Naive thymus-derived CD4-positive, alpha-beta T cell (primary cell): ENCODE data around the gene PTPRM. TPM values are rescaled to one million over a fixed set of nuclear protein-coding genes. Genes with fewer than 3 reads are reported as not detected.

Experiments
- ATAC-seq: fragments of 150-1000 bp; cut with Tn5 transposase; 2 replicates; pipeline ENCODE4 v1.10.0; 2021; ENCODE audit warnings: mild to moderate bottlenecking, moderate library complexity
- CTCF ChIA-PET: fragments of 350-600 bp; sonication (Branson Sonifier 250); formaldehyde crosslinking; loops from one replicate; lab custom pipeline; 2021; ENCODE audit warnings: antibody characterized with exemption; lab: Charles Lee
- POLR2A ChIA-PET: fragments of 350-600 bp; sonication (Branson Sonifier 250); formaldehyde crosslinking; loops from one replicate; lab custom pipeline; 2021; ENCODE audit warnings: antibody characterized with exemption, inconsistent platforms; lab: Charles Lee
- DNase-seq, 9 donors: peaks; one replicate each; pipeline versions ENCODE4 v3.0.0 to v3.0.0-alpha.2; 2020 to 2022; ENCODE audit warnings: mixed read lengths in 1 of 9
- H3K27ac ChIP-seq: one replicate; pipeline ENCODE4 v1.7.0; 2013; ENCODE audit warnings: mild to moderate bottlenecking, low read depth, low read length, moderate library complexity
- H3K27me3 ChIP-seq, 2 donors: one replicate each; pipeline ENCODE4 v1.7.0; 2013; ENCODE audit warnings: low read length in 2 of 2, mild to moderate bottlenecking in 2 of 2, moderate library complexity in 2 of 2; ENCODE audit not compliant: control insufficient read depth in 2 of 2, insufficient read depth in 2 of 2
- H3K36me3 ChIP-seq, 3 experiments: 1 replicate in 2 of 3; 2 replicates in 1 of 3; pipeline ENCODE4 v1.7.0; 2013; ENCODE audit warnings: low read length in 3 of 3, mild to moderate bottlenecking in 3 of 3, moderate library complexity in 1 of 3; ENCODE audit not compliant: insufficient read depth in 3 of 3, control insufficient read depth in 2 of 3
- H3K4me1 ChIP-seq, 2 donors: one replicate each; pipeline ENCODE4 v1.7.0; 2013; ENCODE audit warnings: low read length in 2 of 2, mild to moderate bottlenecking in 2 of 2, moderate library complexity in 1 of 2; ENCODE audit not compliant: control insufficient read depth in 2 of 2, insufficient read depth in 2 of 2
- H3K4me3 ChIP-seq: 2 replicates; pipeline ENCODE4 v1.7.0; 2013; ENCODE audit warnings: mild to moderate bottlenecking, low read length
- H3K9me3 ChIP-seq, 3 experiments: 1 replicate in 2 of 3; 2 replicates in 1 of 3; pipeline ENCODE4 v1.7.0; 2013; ENCODE audit warnings: low read length in 3 of 3; ENCODE audit not compliant: control insufficient read depth in 2 of 3
- H3K27ac Mint-ChIP-seq, 9 donors: one replicate each; pipeline ENCODE4 v1.8.0; 2020 to 2022; ENCODE audit warnings: mixed read lengths in 9 of 9, mild to moderate bottlenecking in 8 of 9, moderate library complexity in 5 of 9, inconsistent platforms in 2 of 9
- H3K27me3 Mint-ChIP-seq, 5 donors: one replicate each; pipeline ENCODE4 v1.8.0; 2021 to 2022; ENCODE audit warnings: mixed read lengths in 5 of 5, mild to moderate bottlenecking in 1 of 5
- H3K36me3 Mint-ChIP-seq, 5 donors: one replicate each; pipeline ENCODE4 v1.8.0; 2020 to 2022; ENCODE audit warnings: mixed read lengths in 5 of 5, mild to moderate bottlenecking in 3 of 5, inconsistent platforms in 1 of 5
- H3K4me1 Mint-ChIP-seq, 7 donors: one replicate each; pipeline ENCODE4 v1.8.0; 2020 to 2022; ENCODE audit warnings: mixed read lengths in 7 of 7, mild to moderate bottlenecking in 3 of 7, inconsistent platforms in 1 of 7
- H3K4me3 Mint-ChIP-seq, 10 donors: one replicate each; pipeline ENCODE4 v1.8.0; 2020 to 2022; ENCODE audit warnings: mild to moderate bottlenecking in 10 of 10, mixed read lengths in 10 of 10, moderate library complexity in 6 of 10, inconsistent platforms in 2 of 10
- H3K9me3 Mint-ChIP-seq, 11 donors: one replicate each; pipeline ENCODE4 v1.8.0; 2020 to 2022; ENCODE audit warnings: mixed read lengths in 11 of 11, mild to moderate bottlenecking in 4 of 11, inconsistent platforms in 1 of 11, moderate library complexity in 1 of 11
- intact Hi-C, 2 donors: fragments of 100-400 bp; cut with micrococcal nuclease; formaldehyde crosslinking; loops; one replicate each; pipeline ENCODE4 v1.15.1; 2023
- polyA plus RNA-seq, 2 donors: library from polyadenylated mRNA; unstranded; fragments of 300-500 nt; fragmentation: Illumina TruSeq; gene quantifications; one replicate each; pipeline ENCODE4 v1.2.3, GENCODE V29; 2021
- total RNA-seq, 6 experiments: library from RNA in 5 of 6; stranded (reverse) in 5 of 6; gene quantifications; 1 replicate in 5 of 6; 2 replicates in 1 of 6; pipeline ENCODE4 v1.2.3 and lab custom pipeline; 2021 to 2026

The PTPRM gene
- total and polyA plus RNA-seq, 7 experiments from 2014 or later: 3.8 to 21.2 (median 8.4) TPM

DNA sequence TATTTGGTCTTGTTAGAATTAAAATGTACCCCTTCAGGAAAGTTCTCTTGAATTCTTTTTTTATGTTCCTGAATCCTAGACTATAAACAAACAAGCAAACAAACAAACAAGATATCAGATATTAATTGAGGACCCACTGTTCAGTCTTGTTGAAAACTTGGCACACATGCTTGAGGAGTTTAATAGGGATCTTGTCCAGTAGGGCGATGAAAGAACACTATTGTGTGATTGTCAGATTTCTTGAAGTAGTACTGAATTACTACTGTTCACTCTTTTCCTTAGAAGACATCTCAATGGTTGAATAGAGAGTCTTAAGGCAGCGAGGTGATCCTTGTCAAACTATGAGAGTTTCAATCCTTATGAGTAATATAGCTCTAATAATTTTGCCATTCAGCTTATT lies 130.2 kb downstream of the PTPRM start:
- no peak overlapping the region for H3K27ac ChIP-seq
- no peaks in the 10 kb centered on the region for H3K27me3 ChIP-seq
- no peak overlapping the region for H3K4me3 ChIP-seq
- POLR2A ChIA-PET: no interaction called here
- no peak overlapping the region for H3K27ac Mint-ChIP-seq
- H3K4me1 Mint-ChIP-seq: no peaks in the 10 kb centered on the region
- H3K36me3 Mint-ChIP-seq: no peaks in the 10 kb centered on the region
- no peak for DNase-seq
- CTCF ChIA-PET: no interaction called here
- H3K9me3 ChIP-seq: no peaks in the 10 kb centered on the region
- peaks cover 0 to 8% (median 3%) of the 10 kb centered on the region in 11 donors for H3K9me3 Mint-ChIP-seq
- H3K36me3 ChIP-seq: no peaks in the 10 kb centered on the region
- intact Hi-C loops: no loop called here
- no peaks in the 10 kb centered on the region for H3K27me3 Mint-ChIP-seq
- H3K4me3 Mint-ChIP-seq: no peak overlapping the region
- ATAC-seq: no peak
- H3K4me1 ChIP-seq: no peaks in the 10 kb centered on the region

DNA sequence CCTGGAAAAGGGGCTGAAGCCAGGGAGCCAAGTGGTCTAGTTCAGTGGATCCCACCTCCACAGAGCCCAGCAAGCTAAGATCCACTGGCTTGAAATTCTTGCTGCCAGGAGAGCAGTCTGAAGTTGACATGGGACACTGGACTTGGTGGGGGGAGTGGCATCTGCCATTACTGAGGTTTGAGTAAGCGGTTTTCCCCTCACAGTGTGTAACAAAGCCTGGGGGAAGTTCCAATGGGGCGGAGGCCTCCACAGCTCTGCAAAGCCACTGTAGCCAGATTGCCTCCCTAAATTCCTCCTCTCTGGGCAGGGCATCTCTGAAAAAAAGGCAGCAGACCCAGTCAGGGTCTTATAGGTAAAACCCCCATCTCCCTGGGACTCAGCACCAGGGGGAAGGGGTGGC lies 144.4 kb downstream of the PTPRM start:
- Mint-ChIP-seq H3K4me3 (no peak overlapping the region), H3K27me3 (no peaks in the 10 kb centered on the region), H3K9me3 (peaks cover 4 to 30% (median 12%) of the 10 kb centered on the region in 11 donors), H3K27ac (no peak overlapping the region), H3K36me3 (no peaks in the 10 kb centered on the region), H3K4me1 (peaks cover 0 to 2% (median 0%) of the 10 kb centered on the region in 7 donors)
- Histone ChIP-seq H3K27ac (no peak overlapping the region), H3K9me3 (no peaks in the 10 kb centered on the region), H3K4me3 (no peak overlapping the region), H3K27me3 (no peaks in the 10 kb centered on the region), H3K4me1 (no peaks in the 10 kb centered on the region), H3K36me3 (no peaks in the 10 kb centered on the region)
- DNase-seq: no peak
- intact Hi-C loops: no loop called here
- no peak for ATAC-seq
- ChIA-PET CTCF (no interaction called here), POLR2A (no interaction called here)

DNA sequence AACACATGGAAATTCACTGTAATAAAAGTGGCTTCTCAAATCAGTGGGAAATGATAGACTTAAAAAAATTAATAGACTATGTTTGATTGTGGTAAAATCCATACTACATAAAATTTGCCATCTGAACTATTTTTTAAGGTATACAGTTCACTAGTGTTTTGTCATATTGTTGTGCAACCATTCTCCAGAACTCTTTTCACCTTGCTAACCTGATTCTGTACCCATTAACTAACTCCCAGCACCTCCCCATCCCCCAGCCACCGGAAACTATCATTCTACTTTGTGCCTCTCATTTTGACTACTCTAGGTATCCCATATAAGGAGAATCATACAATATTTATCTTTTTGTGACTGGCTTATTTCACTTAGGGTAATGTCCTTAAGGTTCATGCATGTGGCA lies 153.3 kb downstream of the PTPRM start:
- H3K27me3 Mint-ChIP-seq: no peaks in the 10 kb centered on the region
- no peak for ATAC-seq
- Histone ChIP-seq H3K4me3 (no peak overlapping the region), H3K27me3 (no peaks in the 10 kb centered on the region), H3K9me3 (no peaks in the 10 kb centered on the region), H3K4me1 (no peaks in the 10 kb centered on the region), H3K36me3 (no peaks in the 10 kb centered on the region), H3K27ac (no peak overlapping the region)
- H3K9me3 Mint-ChIP-seq: peaks cover 0 to 9% (median 2%) of the 10 kb centered on the region in 11 donors
- ChIA-PET POLR2A (no interaction called here), CTCF (no interaction called here)
- H3K4me1 Mint-ChIP-seq: no peaks in the 10 kb centered on the region
- intact Hi-C loops: no loop called here
- no peak overlapping the region for H3K27ac Mint-ChIP-seq
- no peak overlapping the region for H3K4me3 Mint-ChIP-seq
- H3K36me3 Mint-ChIP-seq: peaks cover 0 to 3% (median 0%) of the 10 kb centered on the region in 5 donors
- no peak for DNase-seq

DNA sequence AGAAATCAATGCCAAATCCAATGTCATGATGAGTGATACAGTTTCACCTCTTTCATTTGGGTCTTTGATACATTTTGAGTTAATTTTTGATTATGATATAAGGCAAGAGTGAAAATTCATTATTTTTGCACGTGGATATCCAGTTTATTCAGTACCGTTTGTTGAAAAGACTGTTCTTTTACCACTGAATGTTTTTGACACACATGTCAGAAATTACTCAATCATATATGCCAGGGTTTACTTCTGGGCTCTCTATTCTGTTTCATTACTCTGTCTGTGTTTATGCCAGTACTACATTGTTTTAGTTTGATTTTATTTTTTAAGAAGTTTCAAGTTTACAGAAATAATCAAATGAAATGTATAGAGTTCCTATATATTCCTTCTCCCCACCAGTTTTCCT lies 154.4 kb downstream of the PTPRM start:
- Histone ChIP-seq H3K4me3 (no peak overlapping the region), H3K9me3 (no peaks in the 10 kb centered on the region), H3K4me1 (no peaks in the 10 kb centered on the region), H3K36me3 (no peaks in the 10 kb centered on the region), H3K27me3 (no peaks in the 10 kb centered on the region), H3K27ac (no peak overlapping the region)
- DNase-seq (no peak), ATAC-seq (no peak)
- CTCF ChIA-PET: no interaction called here
- peaks cover 0 to 9% (median 3%) of the 10 kb centered on the region in 11 donors for H3K9me3 Mint-ChIP-seq
- H3K27me3 Mint-ChIP-seq: no peaks in the 10 kb centered on the region
- peaks cover 0 to 3% (median 0%) of the 10 kb centered on the region in 5 donors for H3K36me3 Mint-ChIP-seq
- no peak overlapping the region for H3K27ac Mint-ChIP-seq
- intact Hi-C loops: no loop called here
- POLR2A ChIA-PET: no interaction called here
- H3K4me1 Mint-ChIP-seq: no peaks in the 10 kb centered on the region
- H3K4me3 Mint-ChIP-seq: no peak overlapping the region

DNA sequence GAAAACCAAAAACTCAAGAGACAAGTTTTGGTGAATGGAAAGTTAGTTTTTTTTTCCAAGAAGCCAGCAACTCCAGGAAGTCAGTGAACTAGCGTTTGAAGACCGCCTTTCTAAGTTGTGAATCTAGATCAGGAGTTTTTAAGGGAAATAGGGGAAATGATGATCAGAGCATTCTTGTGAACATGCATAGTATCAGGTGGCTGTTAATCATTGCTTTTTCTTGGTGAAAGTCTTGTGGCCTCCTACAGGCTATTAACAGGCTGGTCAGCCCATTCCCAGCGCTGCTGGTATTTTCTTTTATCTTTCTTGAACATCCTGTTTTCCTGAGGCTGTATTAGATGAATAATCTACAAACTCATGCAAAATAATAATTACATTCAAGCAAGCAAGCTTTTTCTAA lies 155.8 kb downstream of the PTPRM start:
- no peaks in the 10 kb centered on the region for H3K27me3 Mint-ChIP-seq
- Histone ChIP-seq H3K9me3 (no peaks in the 10 kb centered on the region), H3K36me3 (no peaks in the 10 kb centered on the region), H3K27me3 (no peaks in the 10 kb centered on the region), H3K4me1 (no peaks in the 10 kb centered on the region), H3K4me3 (no peak overlapping the region), H3K27ac (no peak overlapping the region)
- intact Hi-C loops: no loop called here
- CTCF ChIA-PET: no interaction called here
- DNase-seq (no peak), ATAC-seq (no peak)
- peaks cover 0 to 3% (median 0%) of the 10 kb centered on the region in 5 donors for H3K36me3 Mint-ChIP-seq
- H3K4me3 Mint-ChIP-seq: no peak overlapping the region
- POLR2A ChIA-PET: no interaction called here
- peaks cover 0 to 9% (median 2%) of the 10 kb centered on the region in 11 donors for H3K9me3 Mint-ChIP-seq
- H3K4me1 Mint-ChIP-seq: no peaks in the 10 kb centered on the region
- no peak overlapping the region for H3K27ac Mint-ChIP-seq

DNA sequence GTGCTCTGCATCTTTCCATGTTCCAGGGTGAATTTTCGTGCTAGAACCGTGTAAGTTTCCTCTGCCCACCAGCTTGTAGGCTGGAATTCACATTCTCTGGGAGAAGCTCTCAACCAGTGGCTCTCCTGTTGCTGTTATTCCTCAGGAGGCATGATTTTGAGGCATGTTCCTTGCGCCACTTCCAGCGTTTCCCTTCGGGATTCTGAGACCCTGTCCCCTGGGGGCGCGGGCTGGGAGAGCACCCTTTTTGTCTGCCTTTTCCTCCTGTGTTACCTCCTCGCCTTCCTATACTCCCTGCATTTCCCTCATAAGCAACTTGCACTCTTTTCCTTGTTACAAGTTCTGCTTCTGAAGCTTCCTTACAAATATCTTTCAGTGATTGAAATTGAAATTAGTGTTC lies 156.4 kb downstream of the PTPRM start:
- Histone ChIP-seq H3K4me1 (no peaks in the 10 kb centered on the region), H3K27ac (no peak overlapping the region), H3K27me3 (no peaks in the 10 kb centered on the region), H3K9me3 (no peaks in the 10 kb centered on the region), H3K36me3 (no peaks in the 10 kb centered on the region), H3K4me3 (no peak overlapping the region)
- H3K27ac Mint-ChIP-seq: no peak overlapping the region
- H3K36me3 Mint-ChIP-seq: peaks cover 0 to 3% (median 0%) of the 10 kb centered on the region in 5 donors
- no peak overlapping the region for H3K4me3 Mint-ChIP-seq
- CTCF ChIA-PET: no interaction called here
- no peak for ATAC-seq
- peaks cover 0 to 9% (median 2%) of the 10 kb centered on the region in 11 donors for H3K9me3 Mint-ChIP-seq
- no peaks in the 10 kb centered on the region for H3K4me1 Mint-ChIP-seq
- intact Hi-C loops: no loop called here
- no peak for DNase-seq
- POLR2A ChIA-PET: no interaction called here
- H3K27me3 Mint-ChIP-seq: no peaks in the 10 kb centered on the region

DNA sequence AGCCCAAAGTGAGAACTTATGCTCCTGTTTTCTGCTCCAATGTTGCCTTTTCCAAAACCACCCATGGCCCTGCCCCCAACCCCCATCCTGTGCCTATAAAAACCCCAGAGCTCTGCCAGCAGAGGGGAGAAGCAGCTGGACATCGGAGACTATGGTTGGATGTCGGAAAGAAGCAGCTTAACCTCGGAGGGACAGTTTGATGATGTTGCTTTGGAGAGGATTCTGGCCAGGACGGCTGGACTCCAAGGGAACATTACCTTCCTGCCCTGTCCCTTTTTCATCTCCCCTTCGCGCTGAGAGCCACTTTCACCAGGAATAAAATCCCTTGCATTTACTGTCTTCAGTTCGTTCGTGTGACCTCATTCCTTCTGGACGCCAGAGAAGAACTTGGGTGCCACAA lies 158.4 kb downstream of the PTPRM start:
- Histone ChIP-seq H3K27ac (no peak overlapping the region), H3K27me3 (no peaks in the 10 kb centered on the region), H3K4me1 (no peaks in the 10 kb centered on the region), H3K9me3 (no peaks in the 10 kb centered on the region), H3K36me3 (no peaks in the 10 kb centered on the region), H3K4me3 (no peak overlapping the region)
- ATAC-seq (no peak), DNase-seq (no peak)
- Mint-ChIP-seq H3K27ac (no peak overlapping the region), H3K36me3 (peaks cover 0 to 3% (median 0%) of the 10 kb centered on the region in 5 donors), H3K9me3 (peaks cover 0 to 9% (median 2%) of the 10 kb centered on the region in 11 donors), H3K4me1 (no peaks in the 10 kb centered on the region), H3K27me3 (no peaks in the 10 kb centered on the region), H3K4me3 (no peak overlapping the region)
- ChIA-PET POLR2A (no interaction called here), CTCF (no interaction called here)
- intact Hi-C loops: no loop called here
